Naive thymus-derived CD4-positive, alpha-beta T cell (primary cell): ENCODE results near the gene STX11. TPM values are rescaled to one million over a fixed set of nuclear protein-coding genes. Genes with fewer than 3 reads are reported as not detected.

ENCODE experiments used
- ATAC-seq: fragments of 150-1000 bp; cut with Tn5 transposase; 2 replicates; pipeline ENCODE4 v1.10.0; 2021; ENCODE audit warnings: mild to moderate bottlenecking, moderate library complexity
- CTCF ChIA-PET: fragments of 350-600 bp; sonication (Branson Sonifier 250); formaldehyde crosslinking; loops from one replicate; lab custom pipeline; 2021; ENCODE audit warnings: antibody characterized with exemption; lab: Charles Lee
- POLR2A ChIA-PET: fragments of 350-600 bp; sonication (Branson Sonifier 250); formaldehyde crosslinking; loops from one replicate; lab custom pipeline; 2021; ENCODE audit warnings: antibody characterized with exemption, inconsistent platforms; lab: Charles Lee
- DNase-seq, 9 donors: peaks; one replicate each; pipeline versions ENCODE4 v3.0.0 to v3.0.0-alpha.2; 2020 to 2022; ENCODE audit warnings: mixed read lengths in 1 of 9
- H3K27ac ChIP-seq: one replicate; pipeline ENCODE4 v1.7.0; 2013; ENCODE audit warnings: mild to moderate bottlenecking, low read depth, low read length, moderate library complexity
- H3K27me3 ChIP-seq, 2 donors: one replicate each; pipeline ENCODE4 v1.7.0; 2013; ENCODE audit warnings: low read length in 2 of 2, mild to moderate bottlenecking in 2 of 2, moderate library complexity in 2 of 2; ENCODE audit not compliant: control insufficient read depth in 2 of 2, insufficient read depth in 2 of 2
- H3K36me3 ChIP-seq, 3 experiments: 1 replicate in 2 of 3; 2 replicates in 1 of 3; pipeline ENCODE4 v1.7.0; 2013; ENCODE audit warnings: low read length in 3 of 3, mild to moderate bottlenecking in 3 of 3, moderate library complexity in 1 of 3; ENCODE audit not compliant: insufficient read depth in 3 of 3, control insufficient read depth in 2 of 3
- H3K4me1 ChIP-seq, 2 donors: one replicate each; pipeline ENCODE4 v1.7.0; 2013; ENCODE audit warnings: low read length in 2 of 2, mild to moderate bottlenecking in 2 of 2, moderate library complexity in 1 of 2; ENCODE audit not compliant: control insufficient read depth in 2 of 2, insufficient read depth in 2 of 2
- H3K4me3 ChIP-seq: 2 replicates; pipeline ENCODE4 v1.7.0; 2013; ENCODE audit warnings: mild to moderate bottlenecking, low read length
- H3K9me3 ChIP-seq, 3 experiments: 1 replicate in 2 of 3; 2 replicates in 1 of 3; pipeline ENCODE4 v1.7.0; 2013; ENCODE audit warnings: low read length in 3 of 3; ENCODE audit not compliant: control insufficient read depth in 2 of 3
- H3K27ac Mint-ChIP-seq, 9 donors: one replicate each; pipeline ENCODE4 v1.8.0; 2020 to 2022; ENCODE audit warnings: mixed read lengths in 9 of 9, mild to moderate bottlenecking in 8 of 9, moderate library complexity in 5 of 9, inconsistent platforms in 2 of 9
- H3K27me3 Mint-ChIP-seq, 5 donors: one replicate each; pipeline ENCODE4 v1.8.0; 2021 to 2022; ENCODE audit warnings: mixed read lengths in 5 of 5, mild to moderate bottlenecking in 1 of 5
- H3K36me3 Mint-ChIP-seq, 5 donors: one replicate each; pipeline ENCODE4 v1.8.0; 2020 to 2022; ENCODE audit warnings: mixed read lengths in 5 of 5, mild to moderate bottlenecking in 3 of 5, inconsistent platforms in 1 of 5
- H3K4me1 Mint-ChIP-seq, 7 donors: one replicate each; pipeline ENCODE4 v1.8.0; 2020 to 2022; ENCODE audit warnings: mixed read lengths in 7 of 7, mild to moderate bottlenecking in 3 of 7, inconsistent platforms in 1 of 7
- H3K4me3 Mint-ChIP-seq, 10 donors: one replicate each; pipeline ENCODE4 v1.8.0; 2020 to 2022; ENCODE audit warnings: mild to moderate bottlenecking in 10 of 10, mixed read lengths in 10 of 10, moderate library complexity in 6 of 10, inconsistent platforms in 2 of 10
- H3K9me3 Mint-ChIP-seq, 11 donors: one replicate each; pipeline ENCODE4 v1.8.0; 2020 to 2022; ENCODE audit warnings: mixed read lengths in 11 of 11, mild to moderate bottlenecking in 4 of 11, inconsistent platforms in 1 of 11, moderate library complexity in 1 of 11
- intact Hi-C, 2 donors: fragments of 100-400 bp; cut with micrococcal nuclease; formaldehyde crosslinking; loops; one replicate each; pipeline ENCODE4 v1.15.1; 2023
- polyA plus RNA-seq, 2 donors: library from polyadenylated mRNA; unstranded; fragments of 300-500 nt; fragmentation: Illumina TruSeq; gene quantifications; one replicate each; pipeline ENCODE4 v1.2.3, GENCODE V29; 2021
- total RNA-seq, 6 experiments: library from RNA in 5 of 6; stranded (reverse) in 5 of 6; gene quantifications; 1 replicate in 5 of 6; 2 replicates in 1 of 6; pipeline ENCODE4 v1.2.3 and lab custom pipeline; 2021 to 2026

STX11 gene
- total and polyA plus RNA-seq, 7 experiments from 2014 or later = 1.9 to 60.5 (median 2.7) TPM

DNA sequence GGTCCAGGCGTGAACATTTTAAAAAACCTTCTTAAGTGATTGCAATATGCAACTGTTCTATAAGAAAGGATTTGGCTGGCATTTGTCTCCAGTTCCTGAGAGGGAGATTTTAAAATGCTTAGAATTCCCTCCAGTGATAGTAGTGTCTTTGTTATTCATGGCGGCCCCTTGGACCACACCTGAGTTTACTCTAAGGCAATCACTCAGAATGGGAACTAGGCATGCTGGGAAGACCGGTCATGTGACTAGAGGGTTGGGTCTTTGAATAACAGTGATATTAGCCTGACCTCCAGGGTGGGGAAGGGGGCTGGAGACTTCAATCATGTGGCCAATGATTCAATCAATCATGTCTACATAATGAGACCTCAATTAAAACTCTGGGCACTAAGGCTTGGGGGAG is 84.1 kb downstream of the STX11 start:
- H3K36me3 Mint-ChIP-seq = no peaks in the 10 kb centered on the region
- H3K27me3 Mint-ChIP-seq = peaks cover 0 to 5% (median 0%) of the 10 kb centered on the region in 5 donors
- no peaks in the 10 kb centered on the region for H3K4me1 Mint-ChIP-seq
- no peak overlapping the region for H3K27ac Mint-ChIP-seq
- H3K36me3 ChIP-seq = no peaks in the 10 kb centered on the region
- no peak overlapping the region for H3K4me3 Mint-ChIP-seq
- ATAC-seq = no peak
- no peak overlapping the region for H3K27ac ChIP-seq
- POLR2A ChIA-PET = no interaction called here
- H3K27me3 ChIP-seq = no peaks in the 10 kb centered on the region
- CTCF ChIA-PET = no interaction called here
- H3K4me1 ChIP-seq = no peaks in the 10 kb centered on the region
- intact Hi-C loops = no loop called here
- DNase-seq = no peak
- no peak overlapping the region for H3K4me3 ChIP-seq
- H3K9me3 ChIP-seq = no peaks in the 10 kb centered on the region
- peaks cover 0 to 5% (median 0%) of the 10 kb centered on the region in 11 donors for H3K9me3 Mint-ChIP-seq

DNA sequence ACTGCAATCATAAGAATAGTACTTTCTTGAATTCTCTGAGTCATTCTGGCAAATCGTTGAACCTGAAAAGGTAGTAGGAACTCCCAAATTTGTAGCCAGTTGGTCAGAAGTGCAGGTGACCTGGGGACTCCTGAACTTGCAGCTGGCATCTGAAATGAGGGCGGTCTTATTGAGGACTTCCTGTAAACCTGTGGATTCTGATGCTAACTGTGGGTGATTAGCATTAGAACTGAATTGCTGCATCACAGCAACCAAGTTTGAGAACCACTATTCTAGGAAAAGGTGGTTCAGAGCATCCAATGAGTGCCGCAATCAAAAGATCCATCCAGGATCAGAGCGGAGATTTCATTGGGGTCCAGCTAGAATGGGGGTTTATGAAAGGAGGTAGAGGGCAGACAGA is 84.6 kb downstream of the STX11 start:
- Histone ChIP-seq H3K36me3 (no peaks in the 10 kb centered on the region), H3K4me1 (no peaks in the 10 kb centered on the region), H3K27me3 (no peaks in the 10 kb centered on the region), H3K4me3 (no peak overlapping the region), H3K27ac (no peak overlapping the region), H3K9me3 (no peaks in the 10 kb centered on the region)
- ATAC-seq (no peak), DNase-seq (no peak)
- no peaks in the 10 kb centered on the region for H3K36me3 Mint-ChIP-seq
- H3K27me3 Mint-ChIP-seq = peaks cover 0 to 5% (median 0%) of the 10 kb centered on the region in 5 donors
- H3K4me1 Mint-ChIP-seq = no peaks in the 10 kb centered on the region
- POLR2A ChIA-PET = no interaction called here
- H3K9me3 Mint-ChIP-seq = peaks cover 0 to 5% (median 0%) of the 10 kb centered on the region in 11 donors
- CTCF ChIA-PET = interaction anchor here (1.8 kb wide), 1 partner anchor 17 kb away, joined by 4 read pairs; no protein-coding TSS in a partner anchor
- no peak overlapping the region for H3K27ac Mint-ChIP-seq
- no peak overlapping the region for H3K4me3 Mint-ChIP-seq
- intact Hi-C loops = no loop called here

Other genes starting within 250 kb of the STX11 start
- 10 to 100 TPM in 1 of 5 experiments, 1 to 10 TPM in 4; 4.0 to 11.2 (median 4.5) TPM for gene PLAGL1, start 142.3 kb upstream of the STX11 start, total RNA-seq
- 1 to 10 TPM in 1 of 2 donors, under 1 TPM in 1; 0.94 to 2.0 TPM for gene PLAGL1, start 142.3 kb upstream of the STX11 start, polyA plus RNA-seq
- 100 to 1,000 TPM in 3 of 5 experiments, 10 to 100 TPM in 2; 89.2 to 155 (median 122) TPM for gene SF3B5, start 54.9 kb upstream of the STX11 start, total RNA-seq
- gene SF3B5, start 54.9 kb upstream of the STX11 start, polyA plus RNA-seq = 100 to 1,000 TPM; 346 to 444 TPM
- gene UTRN, start 134.8 kb downstream of the STX11 start, total RNA-seq = 100 to 1,000 TPM; 148 to 280 (median 153) TPM
- gene UTRN, start 134.8 kb downstream of the STX11 start, polyA plus RNA-seq = 10 to 100 TPM; 46.7 to 52.1 TPM